Right hindlimb (tissue), 1 donor: Measurements from ENCODE around the gene PROSER3.
"Not testable (repeated sequence)": the region's sequence is repeated elsewhere in the genome, so short reads cannot be mapped to it uniquely, and the experiment has no call there.

Experiments
- DNase-seq: peaks from one replicate; pipeline ENCODE4 v3.0.0-alpha.2; 2018

PROSER3 gene

GRCh38 chr19:35722897-35723296, 35.1 kb upstream of the PROSER3 start:
- no peak for DNase-seq

DNA sequence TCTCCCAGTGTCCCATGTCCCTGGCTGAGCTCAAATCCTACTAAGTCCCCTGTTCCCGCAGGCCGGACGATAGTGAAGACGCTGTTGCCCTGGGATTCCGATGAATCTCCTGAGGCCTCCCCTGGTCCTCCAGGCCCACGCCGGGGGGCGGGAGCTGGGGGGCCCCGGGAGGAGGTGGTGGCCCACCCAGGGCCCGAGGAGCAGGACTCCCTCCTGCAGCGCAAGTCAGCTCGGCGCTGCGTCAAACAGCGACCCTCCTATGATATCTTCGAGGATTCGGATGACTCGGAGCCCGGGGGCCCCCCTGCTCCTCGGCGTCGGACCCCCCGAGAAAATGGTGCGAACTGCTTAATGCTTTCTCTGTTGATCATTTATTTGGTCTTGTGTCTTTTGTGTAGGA, 34.3 kb upstream of the PROSER3 start:
- no peak for DNase-seq

- DNase-seq: not testable (repeated sequence)
These were observed 33.8 kb upstream of the PROSER3 start for GRCh38 chr19:35724132-35724531.

DNA sequence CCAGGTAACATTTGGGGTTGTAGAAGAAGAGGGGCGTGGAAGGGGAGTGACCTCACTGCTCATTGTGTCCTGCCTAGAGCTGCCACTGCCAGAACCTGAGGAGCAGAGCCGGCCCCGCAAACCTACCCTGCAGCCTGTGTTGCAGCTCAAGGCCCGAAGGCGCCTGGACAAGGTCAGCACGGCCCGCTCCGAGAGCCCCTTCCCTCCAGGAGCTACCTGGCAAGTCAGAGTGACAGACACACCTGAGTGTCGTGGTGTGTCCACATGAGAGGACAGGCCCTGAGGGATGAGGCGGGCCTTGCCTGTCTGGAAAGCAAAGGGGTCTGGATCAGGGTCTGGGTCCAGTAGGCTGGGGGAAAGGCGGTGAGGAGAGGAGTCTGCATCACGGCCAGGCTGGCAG, 33.4 kb upstream of the PROSER3 start:
- DNase-seq: no peak

DNA sequence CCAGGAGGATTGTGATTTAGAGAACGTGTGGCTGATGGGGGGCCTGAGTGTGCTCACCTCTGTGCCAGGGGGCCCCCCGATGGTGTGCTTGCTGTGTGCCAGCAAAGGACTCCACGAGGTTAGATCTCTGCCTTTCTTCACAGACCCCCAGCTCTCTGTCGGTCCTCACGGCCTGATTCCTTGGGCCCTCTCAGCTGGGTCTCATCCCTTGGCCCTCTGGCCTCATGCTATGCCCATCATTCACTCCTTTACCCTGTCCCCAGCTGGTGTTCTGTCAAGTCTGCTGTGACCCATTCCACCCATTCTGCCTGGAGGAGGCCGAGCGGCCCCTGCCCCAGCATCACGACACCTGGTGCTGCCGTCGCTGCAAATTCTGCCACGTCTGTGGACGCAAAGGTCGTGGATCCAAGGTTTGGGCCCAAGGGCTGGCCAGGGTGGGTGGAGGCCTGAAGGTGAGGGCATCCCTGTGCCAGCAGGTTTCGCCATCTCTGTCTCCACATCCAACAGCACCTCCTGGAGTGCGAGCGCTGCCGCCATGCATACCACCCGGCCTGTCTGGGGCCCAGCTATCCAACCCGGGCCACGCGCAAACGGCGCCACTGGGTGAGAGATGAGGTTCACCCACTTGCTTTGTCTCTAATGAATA, 32.6 kb upstream of the PROSER3 start:
- DNase-seq: no peak

DNA sequence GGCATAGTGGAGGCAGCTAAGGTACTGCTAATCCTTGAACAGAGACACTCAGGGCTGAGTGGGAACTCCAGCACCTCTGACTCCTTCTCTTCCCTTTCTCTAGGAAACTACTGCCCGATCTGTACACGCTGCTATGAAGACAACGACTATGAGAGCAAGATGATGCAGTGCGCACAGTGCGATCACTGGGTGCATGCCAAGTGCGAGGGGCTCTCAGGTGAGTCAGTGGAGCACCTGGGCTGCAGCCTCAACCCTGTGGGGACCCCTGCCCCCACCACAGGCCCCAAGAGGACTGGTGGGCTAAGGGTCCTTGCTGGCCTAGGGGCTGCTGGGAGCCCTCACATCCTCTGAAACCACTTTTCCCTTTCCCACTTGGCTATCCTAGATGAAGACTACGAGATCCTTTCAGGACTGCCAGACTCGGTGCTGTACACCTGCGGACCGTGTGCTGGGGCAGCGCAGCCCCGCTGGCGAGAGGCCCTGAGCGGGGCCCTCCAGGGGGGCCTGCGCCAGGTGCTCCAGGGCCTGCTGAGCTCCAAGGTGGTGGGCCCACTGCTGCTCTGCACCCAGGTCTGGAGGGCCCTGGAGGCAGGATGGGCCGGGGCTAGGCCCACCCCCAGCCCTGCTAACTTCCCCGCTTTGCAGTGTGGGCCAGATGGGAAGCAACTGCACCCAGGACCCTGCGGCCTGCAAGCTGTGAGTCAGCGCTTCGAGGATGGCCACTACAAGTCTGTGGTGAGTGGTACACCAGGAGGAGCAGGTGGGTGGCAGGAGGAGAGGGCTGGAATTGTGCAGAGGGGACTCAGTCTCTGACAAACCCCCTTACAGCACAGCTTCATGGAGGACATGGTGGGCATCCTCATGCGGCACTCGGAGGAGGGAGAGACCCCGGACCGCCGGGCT, 30.7 kb upstream of the PROSER3 start:
- no peak for DNase-seq

GRCh38 chr19:35727956-35728706, 29.8 kb upstream of the PROSER3 start:
- DNase-seq: no peak

- DNase-seq: no peak
These were observed 29.0 kb upstream of the PROSER3 start for GRCh38 chr19:35729021-35729420.

DNA sequence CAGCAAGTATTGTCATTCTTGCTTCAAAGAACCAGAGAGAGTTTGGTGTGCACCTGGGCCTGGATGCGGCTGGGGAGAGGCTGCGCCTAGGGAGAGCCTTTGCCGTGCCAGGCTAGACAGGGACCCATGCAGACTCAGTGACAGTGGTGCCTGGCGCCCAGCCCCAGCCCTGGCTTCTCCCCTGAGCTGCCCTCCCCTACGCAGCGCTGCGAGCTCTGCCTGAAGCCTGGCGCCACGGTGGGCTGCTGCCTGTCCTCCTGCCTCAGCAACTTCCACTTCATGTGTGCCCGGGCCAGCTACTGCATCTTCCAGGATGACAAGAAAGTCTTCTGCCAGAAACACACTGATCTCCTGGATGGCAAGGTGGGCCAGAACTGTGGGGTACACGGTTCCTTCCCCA, 28.2 kb upstream of the PROSER3 start:
- no peak for DNase-seq

DNA sequence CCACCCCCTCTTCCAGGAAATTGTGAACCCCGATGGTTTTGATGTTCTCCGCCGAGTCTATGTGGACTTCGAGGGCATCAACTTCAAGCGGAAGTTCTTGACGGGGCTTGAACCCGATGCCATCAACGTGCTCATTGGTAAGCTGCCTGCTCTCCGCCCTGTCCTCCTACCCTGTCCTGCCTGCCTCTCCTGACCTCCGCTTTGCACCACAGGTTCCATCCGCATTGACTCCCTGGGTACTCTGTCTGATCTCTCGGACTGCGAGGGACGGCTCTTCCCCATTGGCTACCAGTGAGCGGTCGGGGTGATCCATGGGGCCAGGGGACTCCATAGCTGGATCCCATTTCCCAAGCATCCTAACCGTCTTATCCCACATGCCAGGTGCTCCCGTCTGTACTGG, 27.6 kb upstream of the PROSER3 start:
- no peak for DNase-seq

GRCh38 chr19:35731353-35731752, 26.6 kb upstream of the PROSER3 start:
- DNase-seq: no peak

GRCh38 chr19:35731779-35732405, 26.1 kb upstream of the PROSER3 start:
- no peak for DNase-seq

DNA sequence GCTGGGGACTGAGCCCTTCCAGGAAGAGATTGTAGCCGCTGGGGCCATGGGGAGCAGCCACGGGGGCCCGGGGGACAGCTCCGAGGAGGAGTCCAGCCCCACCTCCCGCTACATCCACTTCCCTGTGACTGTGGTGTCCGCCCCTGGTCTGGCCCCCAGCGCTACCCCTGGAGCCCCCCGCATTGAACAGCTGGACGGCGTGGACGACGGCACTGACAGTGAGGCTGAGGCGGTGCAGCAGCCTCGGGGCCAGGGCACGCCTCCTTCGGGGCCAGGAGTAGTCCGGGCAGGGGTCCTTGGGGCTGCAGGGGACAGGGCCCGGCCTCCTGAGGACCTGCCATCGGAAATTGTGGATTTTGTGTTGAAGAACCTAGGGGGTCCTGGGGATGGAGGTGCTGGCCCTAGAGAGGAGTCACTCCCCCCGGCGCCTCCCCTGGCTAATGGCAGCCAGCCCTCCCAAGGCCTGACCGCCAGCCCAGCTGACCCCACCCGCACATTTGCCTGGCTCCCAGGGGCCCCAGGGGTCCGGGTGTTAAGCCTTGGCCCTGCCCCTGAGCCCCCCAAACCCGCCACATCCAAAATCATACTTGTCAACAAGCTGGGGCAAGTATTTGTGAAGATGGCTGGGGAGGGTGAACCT, 25.3 kb upstream of the PROSER3 start:
- DNase-seq: no peak

DNA sequence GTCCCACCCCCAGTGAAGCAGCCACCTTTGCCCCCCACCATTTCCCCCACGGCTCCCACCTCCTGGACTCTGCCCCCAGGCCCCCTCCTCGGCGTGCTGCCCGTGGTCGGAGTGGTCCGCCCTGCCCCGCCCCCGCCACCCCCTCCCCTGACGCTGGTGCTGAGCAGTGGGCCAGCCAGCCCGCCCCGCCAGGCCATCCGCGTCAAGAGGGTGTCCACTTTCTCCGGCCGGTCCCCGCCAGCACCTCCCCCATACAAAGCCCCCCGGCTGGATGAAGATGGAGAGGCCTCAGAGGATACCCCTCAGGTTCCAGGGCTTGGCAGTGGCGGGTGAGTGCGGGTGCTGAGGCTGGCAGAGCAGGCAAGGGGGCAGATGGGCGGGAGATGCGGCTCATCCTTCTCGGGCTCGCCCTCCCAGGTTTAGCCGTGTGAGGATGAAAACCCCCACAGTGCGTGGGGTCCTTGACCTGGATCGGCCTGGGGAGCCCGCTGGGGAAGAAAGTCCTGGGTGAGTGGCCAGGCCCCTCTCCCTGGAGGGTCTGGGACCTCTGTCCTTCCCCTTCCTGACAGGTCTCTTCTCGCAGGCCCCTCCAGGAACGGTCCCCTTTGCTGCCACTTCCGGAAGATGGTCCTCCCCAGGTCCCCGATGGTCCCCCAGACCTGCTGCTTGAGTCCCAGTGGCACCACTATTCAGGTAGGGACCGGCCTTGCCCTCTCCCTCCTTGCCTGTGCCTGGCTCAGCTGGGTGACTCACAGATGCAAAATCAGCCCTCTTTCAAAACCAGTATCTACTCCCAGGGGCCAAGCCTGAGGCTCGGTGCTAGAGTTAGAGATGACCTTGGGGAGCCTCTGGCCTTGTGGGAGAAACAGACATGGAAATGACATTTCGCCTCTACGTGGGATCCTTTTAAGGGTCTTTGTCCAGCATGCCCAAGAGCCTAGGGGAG, 24.5 kb upstream of the PROSER3 start:
- DNase-seq: no peak

DNA sequence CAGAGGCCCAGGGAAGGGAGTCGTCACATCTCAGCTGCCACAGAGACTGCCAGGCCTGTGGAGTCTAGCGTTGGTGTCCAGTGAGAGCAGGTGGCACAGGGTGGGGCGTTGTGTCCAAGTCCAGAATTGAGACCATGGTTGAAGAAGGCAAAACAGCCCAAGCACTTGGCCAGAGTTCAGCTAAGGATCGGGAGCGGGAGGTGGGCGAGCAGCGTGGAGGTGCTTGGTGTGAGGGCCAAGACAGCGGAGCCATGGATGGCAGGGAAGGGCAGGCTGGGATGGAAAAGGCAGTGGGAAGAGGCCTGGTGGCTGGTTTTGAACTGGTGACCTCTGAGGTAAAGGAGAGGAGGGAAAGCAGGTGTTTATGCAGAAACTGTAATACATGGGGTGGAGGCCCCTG, 23.7 kb upstream of the PROSER3 start:
- DNase-seq: no peak

DNA sequence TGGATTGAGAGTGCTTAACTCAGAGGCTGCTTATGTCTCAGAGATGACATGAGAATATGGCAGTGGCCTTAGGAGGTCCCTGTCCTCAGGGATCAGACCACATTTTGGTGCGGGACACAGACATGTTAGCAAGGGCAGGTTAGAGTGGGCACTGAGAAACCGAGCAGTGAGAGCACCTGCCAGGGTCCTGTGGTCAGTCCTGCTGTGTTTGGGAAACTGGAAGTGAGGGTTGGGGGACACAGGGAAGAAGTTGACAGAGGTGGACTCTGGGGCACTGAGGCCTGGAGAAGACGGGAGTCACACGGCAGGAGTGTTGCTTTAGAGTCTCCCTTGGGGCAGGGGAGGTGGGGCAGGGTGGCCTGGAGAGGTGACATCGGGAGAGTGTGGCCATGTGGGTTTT, 23.1 kb upstream of the PROSER3 start:
- DNase-seq: no peak

GRCh38 chr19:35736913-35737886, 20.8 kb upstream of the PROSER3 start:
- DNase-seq: no peak

- DNase-seq: no peak
These were observed 19.7 kb upstream of the PROSER3 start for GRCh38 chr19:35738021-35738886.

- DNase-seq: no peak
These were observed 19.1 kb upstream of the PROSER3 start for GRCh38 chr19:35738887-35739229.
